ENCODE measurements around the gene CDKAL1.

DNA sequence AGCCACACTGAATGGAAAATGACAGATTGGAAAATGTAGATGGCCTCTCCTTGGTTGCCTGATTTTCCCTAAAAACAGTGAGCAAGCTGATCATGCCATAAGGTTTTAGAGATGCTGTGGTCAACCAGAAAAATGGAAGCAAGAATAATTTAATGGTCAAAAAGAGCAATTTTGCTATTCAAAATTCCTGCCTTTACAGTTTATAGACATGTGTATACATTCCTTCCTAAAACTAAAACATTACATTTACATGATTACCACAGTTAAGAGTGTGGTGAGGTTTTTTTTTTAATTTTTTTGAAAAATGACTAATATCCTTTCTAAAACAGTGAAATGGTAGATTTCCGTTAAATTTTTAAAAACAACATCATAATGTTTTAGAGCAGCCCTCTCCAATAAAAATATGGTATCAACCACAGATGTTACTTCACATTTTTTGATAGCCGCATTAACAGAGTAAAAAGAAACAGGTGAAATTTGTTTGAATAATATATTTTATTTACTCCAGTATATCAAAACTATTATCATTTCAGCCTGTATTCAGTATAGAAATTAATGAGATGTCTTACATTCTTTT, 652.3 kb downstream of the CDKAL1 start:
- TF ChIP-seq, protein P1, sequence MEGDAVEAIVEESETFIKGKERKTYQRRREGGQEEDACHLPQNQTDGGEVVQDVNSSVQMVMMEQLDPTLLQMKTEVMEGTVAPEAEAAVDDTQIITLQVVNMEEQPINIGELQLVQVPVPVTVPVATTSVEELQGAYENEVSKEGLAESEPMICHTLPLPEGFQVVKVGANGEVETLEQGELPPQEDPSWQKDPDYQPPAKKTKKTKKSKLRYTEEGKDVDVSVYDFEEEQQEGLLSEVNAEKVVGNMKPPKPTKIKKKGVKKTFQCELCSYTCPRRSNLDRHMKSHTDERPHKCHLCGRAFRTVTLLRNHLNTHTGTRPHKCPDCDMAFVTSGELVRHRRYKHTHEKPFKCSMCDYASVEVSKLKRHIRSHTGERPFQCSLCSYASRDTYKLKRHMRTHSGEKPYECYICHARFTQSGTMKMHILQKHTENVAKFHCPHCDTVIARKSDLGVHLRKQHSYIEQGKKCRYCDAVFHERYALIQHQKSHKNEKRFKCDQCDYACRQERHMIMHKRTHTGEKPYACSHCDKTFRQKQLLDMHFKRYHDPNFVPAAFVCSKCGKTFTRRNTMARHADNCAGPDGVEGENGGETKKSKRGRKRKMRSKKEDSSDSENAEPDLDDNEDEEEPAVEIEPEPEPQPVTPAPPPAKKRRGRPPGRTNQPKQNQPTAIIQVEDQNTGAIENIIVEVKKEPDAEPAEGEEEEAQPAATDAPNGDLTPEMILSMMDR (IDR thresholded peaks at IDR 0.05), result no peak
- TF ChIP-seq NR1H2 (CRISPR knock-in tag; IDR thresholded peaks at IDR 0.05) (no peak), MYBL2 (CRISPR knock-in tag; IDR thresholded peaks at IDR 0.05) (no peak), EMX1 (CRISPR knock-in tag; IDR thresholded peaks at IDR 0.05) (no peak), AFF4 (CRISPR knock-in tag; IDR thresholded peaks at IDR 0.05; ENCODE audit: borderline replicate concordance) (no peak), ZNF121 (CRISPR knock-in tag; IDR thresholded peaks at IDR 0.05) (no peak), JUN (CRISPR knock-in tag; IDR thresholded peaks at IDR 0.05) (no peak), GTF2I (CRISPR knock-in tag; conservative IDR thresholded peaks at IDR 0.05) (no peak), NR3C1 (CRISPR knock-in tag; conservative IDR thresholded peaks at IDR 0.05; ENCODE audit: low read depth) (no peak), NR2C2 (CRISPR knock-in tag; IDR thresholded peaks at IDR 0.05) (no peak), E2F5 (CRISPR knock-in tag; IDR thresholded peaks at IDR 0.05) (no peak)
- TF ChIP-seq, protein P2, sequence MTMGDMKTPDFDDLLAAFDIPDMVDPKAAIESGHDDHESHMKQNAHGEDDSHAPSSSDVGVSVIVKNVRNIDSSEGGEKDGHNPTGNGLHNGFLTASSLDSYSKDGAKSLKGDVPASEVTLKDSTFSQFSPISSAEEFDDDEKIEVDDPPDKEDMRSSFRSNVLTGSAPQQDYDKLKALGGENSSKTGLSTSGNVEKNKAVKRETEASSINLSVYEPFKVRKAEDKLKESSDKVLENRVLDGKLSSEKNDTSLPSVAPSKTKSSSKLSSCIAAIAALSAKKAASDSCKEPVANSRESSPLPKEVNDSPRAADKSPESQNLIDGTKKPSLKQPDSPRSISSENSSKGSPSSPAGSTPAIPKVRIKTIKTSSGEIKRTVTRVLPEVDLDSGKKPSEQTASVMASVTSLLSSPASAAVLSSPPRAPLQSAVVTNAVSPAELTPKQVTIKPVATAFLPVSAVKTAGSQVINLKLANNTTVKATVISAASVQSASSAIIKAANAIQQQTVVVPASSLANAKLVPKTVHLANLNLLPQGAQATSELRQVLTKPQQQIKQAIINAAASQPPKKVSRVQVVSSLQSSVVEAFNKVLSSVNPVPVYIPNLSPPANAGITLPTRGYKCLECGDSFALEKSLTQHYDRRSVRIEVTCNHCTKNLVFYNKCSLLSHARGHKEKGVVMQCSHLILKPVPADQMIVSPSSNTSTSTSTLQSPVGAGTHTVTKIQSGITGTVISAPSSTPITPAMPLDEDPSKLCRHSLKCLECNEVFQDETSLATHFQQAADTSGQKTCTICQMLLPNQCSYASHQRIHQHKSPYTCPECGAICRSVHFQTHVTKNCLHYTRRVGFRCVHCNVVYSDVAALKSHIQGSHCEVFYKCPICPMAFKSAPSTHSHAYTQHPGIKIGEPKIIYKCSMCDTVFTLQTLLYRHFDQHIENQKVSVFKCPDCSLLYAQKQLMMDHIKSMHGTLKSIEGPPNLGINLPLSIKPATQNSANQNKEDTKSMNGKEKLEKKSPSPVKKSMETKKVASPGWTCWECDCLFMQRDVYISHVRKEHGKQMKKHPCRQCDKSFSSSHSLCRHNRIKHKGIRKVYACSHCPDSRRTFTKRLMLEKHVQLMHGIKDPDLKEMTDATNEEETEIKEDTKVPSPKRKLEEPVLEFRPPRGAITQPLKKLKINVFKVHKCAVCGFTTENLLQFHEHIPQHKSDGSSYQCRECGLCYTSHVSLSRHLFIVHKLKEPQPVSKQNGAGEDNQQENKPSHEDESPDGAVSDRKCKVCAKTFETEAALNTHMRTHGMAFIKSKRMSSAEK (CRISPR knock-in tag; IDR thresholded peaks at IDR 0.05; ENCODE audit: borderline replicate concordance), result no peak
- TF ChIP-seq, protein P3, sequence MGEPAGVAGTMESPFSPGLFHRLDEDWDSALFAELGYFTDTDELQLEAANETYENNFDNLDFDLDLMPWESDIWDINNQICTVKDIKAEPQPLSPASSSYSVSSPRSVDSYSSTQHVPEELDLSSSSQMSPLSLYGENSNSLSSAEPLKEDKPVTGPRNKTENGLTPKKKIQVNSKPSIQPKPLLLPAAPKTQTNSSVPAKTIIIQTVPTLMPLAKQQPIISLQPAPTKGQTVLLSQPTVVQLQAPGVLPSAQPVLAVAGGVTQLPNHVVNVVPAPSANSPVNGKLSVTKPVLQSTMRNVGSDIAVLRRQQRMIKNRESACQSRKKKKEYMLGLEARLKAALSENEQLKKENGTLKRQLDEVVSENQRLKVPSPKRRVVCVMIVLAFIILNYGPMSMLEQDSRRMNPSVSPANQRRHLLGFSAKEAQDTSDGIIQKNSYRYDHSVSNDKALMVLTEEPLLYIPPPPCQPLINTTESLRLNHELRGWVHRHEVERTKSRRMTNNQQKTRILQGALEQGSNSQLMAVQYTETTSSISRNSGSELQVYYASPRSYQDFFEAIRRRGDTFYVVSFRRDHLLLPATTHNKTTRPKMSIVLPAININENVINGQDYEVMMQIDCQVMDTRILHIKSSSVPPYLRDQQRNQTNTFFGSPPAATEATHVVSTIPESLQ (CRISPR knock-in tag; IDR thresholded peaks at IDR 0.05), result no peak
